Neuronal stem cell (in vitro differentiated cells): ENCODE data around the gene RIMS4.

Source experiments
- DNase-seq: peaks from one replicate; pipeline ENCODE4 v3.0.0-alpha.2; 2013; ENCODE audit warnings: low spot score
- H2AFZ ChIP-seq: one replicate; pipeline ENCODE4 v1.6.1; 2013; ENCODE audit warnings: mild to moderate bottlenecking, low read length, inconsistent platforms
- H2AK5ac ChIP-seq: 2 replicates; pipeline ENCODE4 v1.6.1; 2013; ENCODE audit warnings: low read depth, mild to moderate bottlenecking, inconsistent platforms, low read length, moderate library complexity, mixed read lengths
- H2BK120ac ChIP-seq: 2 replicates; pipeline ENCODE4 v1.6.1; 2013; ENCODE audit warnings: low read depth, mild to moderate bottlenecking, inconsistent platforms, low read length, moderate library complexity, mixed read lengths
- H2BK12ac ChIP-seq: one replicate; pipeline ENCODE4 v1.6.1; 2013; ENCODE audit warnings: low read length, inconsistent platforms
- H2BK15ac ChIP-seq: 2 replicates; pipeline ENCODE4 v1.6.1; 2013; ENCODE audit warnings: mild to moderate bottlenecking, low read length, inconsistent platforms, mixed read lengths
- H2BK5ac ChIP-seq: one replicate; pipeline ENCODE4 v1.6.1; 2013; ENCODE audit warnings: inconsistent platforms, mild to moderate bottlenecking, low read length, moderate library complexity
- H3K14ac ChIP-seq: one replicate; pipeline ENCODE4 v1.6.1; 2013; ENCODE audit warnings: low read length, inconsistent platforms
- H3K18ac ChIP-seq: 2 replicates; pipeline ENCODE4 v1.6.1; 2013; ENCODE audit warnings: low read length, inconsistent platforms
- H3K23ac ChIP-seq: 2 replicates; pipeline ENCODE4 v1.6.1; 2013; ENCODE audit warnings: low read depth, mild to moderate bottlenecking, mixed read lengths, low read length, inconsistent platforms; ENCODE audit not compliant: poor library complexity
- H3K27ac ChIP-seq: replicated peaks from 3 replicates; pipeline ENCODE4 v1.5.1; 2013; ENCODE audit warnings: low read length, inconsistent platforms
- H3K27me3 ChIP-seq, 3 experiments: 2 replicates each; pipeline ENCODE4 v1.6.1; 2013; ENCODE audit warnings: low read length in 3 of 3, mild to moderate bottlenecking in 2 of 3, inconsistent platforms in 1 of 3, low read depth in 1 of 3, mixed read lengths in 1 of 3, moderate library complexity in 1 of 3; ENCODE audit not compliant: control insufficient read depth in 3 of 3, insufficient read depth in 3 of 3
- H3K36me3 ChIP-seq, 2 donors: replicated peaks in 1 of 2; 2 replicates each; pipeline ENCODE4 v1.6.1; 2013; ENCODE audit warnings: low read length in 2 of 2; ENCODE audit not compliant: control insufficient read depth in 2 of 2, insufficient read depth in 2 of 2
- H3K4ac ChIP-seq: 2 replicates; pipeline ENCODE4 v1.6.1; 2013; ENCODE audit warnings: inconsistent platforms, mild to moderate bottlenecking, low read length, moderate library complexity
- H3K4me1 ChIP-seq, 2 donors: 1 replicate in 1 of 2; 2 replicates in 1 of 2; pipeline ENCODE4 v1.6.1; 2013; ENCODE audit warnings: low read length in 2 of 2, low read depth in 1 of 2; ENCODE audit not compliant: control insufficient read depth in 2 of 2, insufficient read depth in 1 of 2
- H3K4me2 ChIP-seq: one replicate; pipeline ENCODE4 v1.6.1; 2013; ENCODE audit warnings: mild to moderate bottlenecking, low read length, inconsistent platforms; ENCODE audit not compliant: insufficient read depth, poor library complexity, severe bottlenecking
- H3K4me3 ChIP-seq, 2 donors: 2 replicates each; pipeline ENCODE4 v1.5.1; 2013; ENCODE audit warnings: low read length in 2 of 2, mild to moderate bottlenecking in 2 of 2, inconsistent platforms in 1 of 2, moderate library complexity in 1 of 2
- H3K79me1 ChIP-seq: one replicate; pipeline ENCODE4 v1.6.1; 2013; ENCODE audit warnings: low read depth, mild to moderate bottlenecking, inconsistent platforms, low read length, moderate library complexity
- H3K9ac ChIP-seq: one replicate; pipeline ENCODE4 v1.6.1; 2013; ENCODE audit warnings: mild to moderate bottlenecking, low read depth, low read length, inconsistent platforms; ENCODE audit not compliant: poor library complexity
- H3K9me3 ChIP-seq, 2 donors: replicated peaks in 1 of 2; 2 replicates each; pipeline versions ENCODE3 to v1.6.1; 2013; ENCODE audit warnings: low read length in 2 of 2, mild to moderate bottlenecking in 2 of 2, inconsistent platforms in 1 of 2, low read depth in 1 of 2, mixed read lengths in 1 of 2, moderate library complexity in 1 of 2; ENCODE audit not compliant: control insufficient read depth in 2 of 2, insufficient read depth in 1 of 2
- H4K8ac ChIP-seq: one replicate; pipeline ENCODE4 v1.6.1; 2013; ENCODE audit warnings: low read depth, mild to moderate bottlenecking, inconsistent platforms, low read length, moderate library complexity
- H4K91ac ChIP-seq: one replicate; pipeline ENCODE4 v1.6.1; 2013; ENCODE audit warnings: low read length, low read depth, mild to moderate bottlenecking, inconsistent platforms; ENCODE audit not compliant: poor library complexity
- whole genome bisulfite sequencing, 2 donors: extraction: QIAGEN DNeasy Blood & Tissue Kit; methylation state at CpG; one replicate each; pipeline ENCODE4 v1.1.7; 2013; ENCODE audit warnings: missing lambda C conversion rate in 2 of 2, mixed read lengths in 1 of 2; ENCODE audit not compliant: insufficient read length in 2 of 2, insufficient replicate concordance in 1 of 2; ENCODE audit errors: extremely low coverage in 2 of 2; 5-methylcytosine and 5-hydroxymethylcytosine counted together

The RIMS4 gene

GRCh38 chr20:44746367-44747165 lies 63.8 kb downstream of the RIMS4 start:
- no peak overlapping the region for H3K4ac ChIP-seq
- H3K4me2 ChIP-seq: peak overlapping the region; percentile 68
- peaks cover 4 to 72% (median 22%) of the 10 kb centered on the region in 3 experiments for H3K27me3 ChIP-seq
- no peaks in the 10 kb centered on the region for H3K79me1 ChIP-seq
- H3K36me3 ChIP-seq: no peaks in the 10 kb centered on the region
- peak overlapping the region; percentile 73 for H2BK15ac ChIP-seq
- DNase-seq: no peak
- no CpG with 5 or more reads among the region's 12 CpGs for WGBS, 2 donors
- H3K14ac ChIP-seq: no peak overlapping the region
- H3K9ac ChIP-seq: peak overlapping the region; percentile 38
- no peak overlapping the region for H3K27ac ChIP-seq
- H3K4me1 ChIP-seq: peaks cover 0 to 2% of the 10 kb centered on the region in 2 donors
- H3K18ac ChIP-seq: peak overlapping the region; percentile 73
- no peak overlapping the region for H2BK120ac ChIP-seq
- H3K9me3 ChIP-seq: no peaks in the 10 kb centered on the region
- no peak overlapping the region for H4K91ac ChIP-seq
- peak overlapping the region; percentile 30 to 64 for H3K4me3 ChIP-seq
- H2AFZ ChIP-seq: peak overlapping the region; percentile 93
- no peak overlapping the region for H4K8ac ChIP-seq
- H2BK5ac ChIP-seq: no peak overlapping the region
- H2BK12ac ChIP-seq: peak overlapping the region; percentile 12
- H2AK5ac ChIP-seq: peak overlapping the region; percentile 30
- H3K23ac ChIP-seq: no peak overlapping the region

- Histone ChIP-seq H3K23ac (peak within 1 kb of the TSS; percentile 82), H3K4ac (no peak within 1 kb of the TSS), H2BK120ac (no peak within 1 kb of the TSS), H2AFZ (peak within 1 kb of the TSS; percentile 93), H3K27ac (no peak within 1 kb of the TSS), H2BK15ac (peak within 1 kb of the TSS; percentile 73), H3K4me3 (peak within 1 kb of the TSS; percentile 30 to 64), H3K14ac (no peak within 1 kb of the TSS), H3K18ac (peak within 1 kb of the TSS; percentile 73), H3K9me3 (no peaks in the 10 kb centered on the region), H4K91ac (no peak within 1 kb of the TSS), H4K8ac (no peak within 1 kb of the TSS), H2BK12ac (peak within 1 kb of the TSS; percentile 12), H2AK5ac (peak within 1 kb of the TSS; percentile 30), H3K79me1 (no peaks in the 10 kb centered on the region), H2BK5ac (no peak within 1 kb of the TSS), H3K4me2 (peak within 1 kb of the TSS; percentile 68), H3K9ac (peak within 1 kb of the TSS; percentile 87), H3K4me1 (peaks cover 0 to 2% of the 10 kb centered on the region in 2 donors), H3K27me3 (peaks cover 4 to 77% (median 22%) of the 10 kb centered on the region in 3 experiments), H3K36me3 (no peaks in the 10 kb centered on the region)
- WGBS, 2 donors: no CpG with 5 or more reads among the region's 81 CpGs
- DNase-seq: no peak
Observed at GRCh38 chr20:44745598-44746366, 64.6 kb downstream of the RIMS4 start, which contains the start of gene KCNK15. TSS of gene KCNK15 (plus strand) at chr20:44745865. CDS start at chr20:44745911, 46 bp downstream.

- Histone ChIP-seq H3K27me3 (peaks cover 4 to 81% (median 22%) of the 10 kb centered on the region in 3 experiments), H2BK15ac (no peak overlapping the region), H2BK12ac (no peak overlapping the region), H2BK5ac (no peak overlapping the region), H3K18ac (no peak overlapping the region), H3K36me3 (no peaks in the 10 kb centered on the region), H3K79me1 (no peaks in the 10 kb centered on the region), H3K14ac (no peak overlapping the region), H2AK5ac (no peak overlapping the region), H4K8ac (no peak overlapping the region), H2AFZ (peak overlapping the region; percentile 93), H3K4ac (no peak overlapping the region), H3K27ac (no peak overlapping the region), H4K91ac (no peak overlapping the region), H3K4me3 (no peak overlapping the region), H3K4me2 (no peak overlapping the region), H3K4me1 (peaks cover 0 to 2% of the 10 kb centered on the region in 2 donors), H3K9ac (no peak overlapping the region), H3K23ac (no peak overlapping the region), H2BK120ac (no peak overlapping the region), H3K9me3 (no peaks in the 10 kb centered on the region)
- no peak for DNase-seq
- 89% methylated on average over 1 of the region's 5 CpGs; no CpG with 5 or more reads in 1 of the 2 donors for WGBS, 2 donors
Observed at GRCh38 chr20:44745122-44745597, 65.2 kb downstream of the RIMS4 start.
